GM23248 (cell line): ENCODE data around the gene CDHR5. TPM values are rescaled to one million over a fixed set of nuclear protein-coding genes. Genes with fewer than 3 reads are reported as not detected.

Experiments
- DNase-seq: peaks from one replicate; pipeline ENCODE4 v3.0.0-alpha.2; 2015
- H2AFZ ChIP-seq: fragments of 200-600 bp; sonication (generic); 2 replicates; pipeline ENCODE4 v1.6.1; 2016; ENCODE audit warnings: antibody characterized with exemption
- H3F3A ChIP-seq: fragments of 200-600 bp; sonication (generic); 2 replicates; pipeline ENCODE4 v1.6.1; 2016; ENCODE audit warnings: mild to moderate bottlenecking, antibody characterized with exemption, mixed run types; ENCODE audit not compliant: insufficient read depth
- H3K27ac ChIP-seq: fragments of 200-600 bp; sonication (generic); 2 replicates; pipeline ENCODE4 v1.5.1; 2016; ENCODE audit warnings: mild to moderate bottlenecking
- H3K27me3 ChIP-seq: fragments of 200-600 bp; sonication (generic); replicated peaks from 2 replicates; pipeline ENCODE4 v1.6.1; 2016; ENCODE audit warnings: mild to moderate bottlenecking; ENCODE audit not compliant: insufficient read depth
- H3K36me3 ChIP-seq: fragments of 200-600 bp; sonication (generic); 2 replicates; pipeline ENCODE4 v1.6.1; 2016; ENCODE audit warnings: low read depth, mild to moderate bottlenecking
- H3K4me1 ChIP-seq: fragments of 200-600 bp; sonication (generic); 2 replicates; pipeline ENCODE4 v1.6.1; 2016; ENCODE audit warnings: mild to moderate bottlenecking; ENCODE audit not compliant: insufficient read depth
- H3K4me2 ChIP-seq: fragments of 200-600 bp; sonication (generic); one replicate; pipeline ENCODE4 v1.6.1; 2016; ENCODE audit warnings: mild to moderate bottlenecking; ENCODE audit not compliant: unreplicated experiment
- H3K4me3 ChIP-seq: fragments of 200-600 bp; sonication (generic); 2 replicates; pipeline ENCODE4 v1.5.1; 2016; ENCODE audit warnings: mild to moderate bottlenecking
- H3K79me2 ChIP-seq: fragments of 200-600 bp; sonication (generic); 2 replicates; pipeline ENCODE4 v1.6.1; 2016; ENCODE audit warnings: mild to moderate bottlenecking; ENCODE audit not compliant: insufficient read depth
- H3K9ac ChIP-seq: fragments of 200-600 bp; sonication (generic); 2 replicates; pipeline ENCODE4 v1.6.1; 2016; ENCODE audit warnings: mild to moderate bottlenecking
- H3K9me2 ChIP-seq: fragments of 200-600 bp; sonication (generic); 2 replicates; pipeline ENCODE4 v1.6.1; 2016; ENCODE audit warnings: mixed run types, mild to moderate bottlenecking, moderate library complexity; ENCODE audit not compliant: insufficient read depth
- H3K9me3 ChIP-seq: fragments of 200-600 bp; sonication (generic); one replicate; pipeline ENCODE4 v1.6.1; 2017; ENCODE audit warnings: low read depth
- H4K20me1 ChIP-seq: fragments of 200-600 bp; sonication (generic); 2 replicates; pipeline ENCODE4 v1.6.0; 2016; ENCODE audit not compliant: insufficient read depth
- EZH2 ChIP-seq: fragments of 200-600 bp; sonication (generic); IDR thresholded peaks from 2 replicates; pipeline ENCODE4 v1.6.1; 2018; ENCODE audit warnings: antibody characterized with exemption, mild to moderate bottlenecking; ENCODE audit not compliant: insufficient read depth, poor library complexity, severe bottlenecking
- EZH2phosphoT487 ChIP-seq: fragments of 200-600 bp; sonication (generic); IDR thresholded peaks from 2 replicates; pipeline ENCODE4 v1.6.1; 2018; ENCODE audit warnings: antibody characterized with exemption, moderate library complexity, mild to moderate bottlenecking, low read depth; ENCODE audit not compliant: insufficient read depth
- WGBS, 2 experiments: methylation state at CpG; one replicate each; pipeline ENCODE4 v1.1.6; 2015 to 2017; ENCODE audit warnings: low lambda C conversion rate in 2 of 2, low coverage in 1 of 2; ENCODE audit errors: missing lambda C conversion rate in 2 of 2; 5-methylcytosine and 5-hydroxymethylcytosine counted together
- in situ Hi-C: fragments of 300-500 bp; cut with MboI; formaldehyde crosslinking; loops from 2 replicates; pipeline ENCODE4 v1.15.0; 2020
- polyA plus RNA-seq: library from polyadenylated mRNA; unstranded; fragments of >200 nt; fragmentation: Nextera tagmentation; extraction: Ambion mirVana; gene quantifications from 2 replicates; pipeline ENCODE4 v1.2.1, GENCODE V29; 2016
- total RNA-seq: library from RNA; depleted of rRNA; stranded (reverse); fragments of >200 nt; shearing (Covaris generic); gene quantifications from 2 replicates; pipeline ENCODE4 v1.2.3, GENCODE V29; 2014

CDHR5 gene
- total and polyA plus RNA-seq, 2 experiments from 2014 or later: not detected

DNA sequence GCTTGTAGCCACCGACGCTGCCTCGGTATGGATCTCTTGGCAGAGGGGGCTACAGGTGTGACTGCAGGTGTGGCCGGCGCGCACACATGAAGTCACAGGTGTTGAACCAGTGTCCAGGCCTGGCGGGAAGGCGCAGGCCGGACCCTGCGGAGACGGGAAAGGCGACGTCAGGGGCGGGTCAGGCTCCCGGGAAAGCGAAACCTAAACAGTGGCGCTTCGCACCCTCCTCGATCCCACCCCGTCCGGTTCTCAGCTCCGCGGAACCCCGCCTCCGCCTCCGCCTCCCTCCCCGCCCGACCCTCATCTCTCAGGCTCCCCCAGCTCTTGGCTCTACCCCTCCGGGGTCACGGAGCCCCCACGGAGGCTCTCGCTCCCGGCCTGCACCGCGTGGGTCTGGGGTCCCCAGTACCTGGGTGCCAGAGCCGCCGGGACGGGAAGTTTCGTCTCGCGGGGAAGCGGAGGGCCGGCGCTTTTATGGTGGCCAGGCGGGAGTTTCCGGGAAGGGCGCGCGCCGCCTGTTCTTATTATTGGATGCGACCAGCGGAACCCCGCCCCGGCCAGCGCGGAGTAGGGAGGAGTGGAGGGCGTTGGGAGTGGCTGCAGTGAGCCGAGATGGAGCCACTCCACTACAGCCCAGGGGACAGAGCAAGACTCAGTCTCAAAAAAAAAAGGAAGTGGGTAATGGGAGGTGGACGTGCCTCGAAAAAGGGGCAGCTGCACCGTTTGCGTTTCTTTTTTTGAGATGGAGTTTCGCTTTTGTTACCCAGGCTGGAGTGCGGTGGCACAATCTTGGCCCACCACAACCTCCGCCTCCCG, 9.0 kb downstream of the CDHR5 start, which contains the start of gene IRF7:
Gene IRF7, minus strand, starts transcription at position 447 of the 816 bp plus-strand sequence. CDS start 586 bp downstream, outside the sequence.
- Histone ChIP-seq H3K36me3 (peaks cover 1% of the 10 kb centered on the region; the same call in 1 of the 2 replicates), H3K9me2 (no peaks in the 10 kb centered on the region), H3K4me1 (no peaks in the 10 kb centered on the region), H3F3A (peaks cover 7% of the 10 kb centered on the region; the same call in 1 of the 2 replicates), H3K27ac (peak within 1 kb of the TSS; percentile 82), H3K79me2 (no peaks in the 10 kb centered on the region), H3K9ac (peak within 1 kb of the TSS; percentile 86), H4K20me1 (no peaks in the 10 kb centered on the region), H3K27me3 (no peaks in the 10 kb centered on the region), H2AFZ (peak within 1 kb of the TSS; percentile 66; the same call in 1 of the 2 replicates), H3K9me3 (no peaks in the 10 kb centered on the region), H3K4me3 (peak within 1 kb of the TSS; percentile 88), H3K4me2 (peak within 1 kb of the TSS; percentile 84)
- WGBS, 2 experiments: 4 to 5% methylated on average over 49 to 66 of the region's 66 CpGs
- in situ Hi-C loops: no loop called here
- DNase-seq: peak; percentile 98
- TF ChIP-seq EZH2phosphoT487 (no peak), EZH2 (no peak)

DNA sequence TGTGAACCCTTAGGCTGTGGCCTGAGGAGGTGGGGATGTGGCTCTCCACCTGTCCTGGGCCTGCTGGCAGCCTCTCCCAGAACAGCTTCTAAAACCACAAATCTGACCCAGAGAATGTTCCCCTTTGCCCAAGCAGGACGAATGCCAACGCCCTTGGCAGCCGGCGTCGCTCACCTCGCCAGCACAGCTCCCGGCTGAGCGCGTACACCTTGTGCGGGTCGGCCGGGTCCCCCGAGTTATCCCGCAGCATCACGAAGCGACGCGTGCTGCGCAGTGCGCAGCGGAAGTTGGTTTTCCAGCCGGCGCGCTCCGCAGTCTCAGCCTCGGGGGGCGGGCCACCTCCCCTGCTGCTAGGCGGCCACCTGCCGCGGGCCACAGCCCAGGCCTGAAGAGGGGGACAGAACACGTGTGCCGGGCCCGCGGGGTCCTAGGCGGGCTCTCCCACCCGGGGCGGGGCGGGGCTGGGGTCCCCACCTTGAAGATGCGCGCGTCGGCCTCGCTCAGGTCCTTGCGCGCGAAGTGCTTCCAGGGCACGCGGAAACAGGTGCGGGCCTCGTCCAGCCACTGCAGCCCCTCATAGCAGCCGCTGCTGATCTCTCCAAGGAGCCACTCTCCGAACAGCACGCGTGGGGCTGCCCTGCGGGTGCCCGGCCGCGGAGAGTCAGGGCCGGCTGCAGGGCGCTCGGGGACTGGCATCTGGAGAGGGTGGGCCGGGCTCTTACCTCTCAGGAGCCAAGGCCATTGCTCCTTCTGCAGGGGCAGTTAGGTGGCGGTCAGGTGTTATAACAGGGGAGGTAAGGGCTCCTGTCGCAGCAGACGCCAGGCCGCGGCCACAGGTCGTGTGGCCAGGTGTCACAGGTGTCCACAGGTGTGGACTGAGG, 9.9 kb downstream of the CDHR5 start:
- Histone ChIP-seq H3F3A (peaks cover 7% of the 10 kb centered on the region; the same call in 1 of the 2 replicates), H3K4me1 (no peaks in the 10 kb centered on the region), H3K9ac (peak overlapping the region; percentile 86), H4K20me1 (no peaks in the 10 kb centered on the region), H3K27ac (peak overlapping the region; percentile 82), H3K9me2 (no peaks in the 10 kb centered on the region), H3K36me3 (peaks cover 4% of the 10 kb centered on the region; the same call in 1 of the 2 replicates), H3K4me3 (peak overlapping the region; percentile 88), H3K9me3 (no peaks in the 10 kb centered on the region), H3K79me2 (no peaks in the 10 kb centered on the region), H3K27me3 (no peaks in the 10 kb centered on the region), H2AFZ (no peak overlapping the region), H3K4me2 (peak overlapping the region; percentile 84)
- DNase-seq: peak; percentile 44
- WGBS, 2 experiments: 34 to 55% methylated on average over 32 to 48 of the region's 68 CpGs
- in situ Hi-C loops: no loop called here
- no peak for TF ChIP-seq EZH2
- no peak for TF ChIP-seq EZH2phosphoT487

DNA sequence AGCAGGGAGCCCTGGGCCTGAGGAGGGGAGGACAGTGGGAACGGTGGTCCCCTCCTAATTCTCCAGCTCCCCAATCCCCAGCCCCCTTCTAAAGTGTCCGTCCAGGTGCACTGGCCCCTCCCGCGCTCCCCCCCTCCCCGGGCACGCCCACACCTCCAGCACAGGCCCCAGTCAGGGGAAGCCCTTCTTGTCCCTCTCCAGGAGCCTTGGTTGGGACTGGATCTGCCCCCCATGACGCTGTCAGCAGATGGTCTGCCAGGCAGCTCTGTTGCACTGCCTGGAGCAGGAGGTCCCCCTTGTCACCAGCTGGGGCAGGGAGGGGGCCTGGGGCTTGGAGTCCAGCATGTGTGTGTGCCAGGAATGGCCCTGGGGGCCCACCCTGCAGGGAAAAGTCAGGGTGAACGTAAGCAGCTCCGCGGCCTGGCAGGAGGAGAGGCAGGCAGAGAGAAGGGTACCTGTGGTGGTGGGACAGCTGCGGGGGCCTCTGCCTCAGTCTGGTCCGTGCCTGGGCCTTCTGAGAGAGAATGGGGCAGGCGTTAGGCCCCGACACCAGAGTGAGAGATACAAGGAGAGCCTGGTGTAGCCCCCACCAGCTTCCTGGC, 10.6 kb downstream of the CDHR5 start:
- H3K4me1 ChIP-seq: no peaks in the 10 kb centered on the region
- H3K27ac ChIP-seq: no peak overlapping the region
- DNase-seq: no peak
- H3K79me2 ChIP-seq: no peaks in the 10 kb centered on the region
- TF ChIP-seq EZH2: no peak
- TF ChIP-seq EZH2phosphoT487: no peak
- H3K4me2 ChIP-seq: no peak overlapping the region
- H3K9ac ChIP-seq: no peak overlapping the region
- H3K9me2 ChIP-seq: no peaks in the 10 kb centered on the region
- no peak overlapping the region for H2AFZ ChIP-seq
- H4K20me1 ChIP-seq: no peaks in the 10 kb centered on the region
- no peak overlapping the region for H3K4me3 ChIP-seq
- no peaks in the 10 kb centered on the region for H3K9me3 ChIP-seq
- in situ Hi-C loops: no loop called here
- peaks cover 7% of the 10 kb centered on the region; the same call in 1 of the 2 replicates for H3K36me3 ChIP-seq
- no peaks in the 10 kb centered on the region for H3K27me3 ChIP-seq
- 70 to 77% methylated on average over 9 to 14 of the region's 14 CpGs for WGBS, 2 experiments
- H3F3A ChIP-seq: peaks cover 7% of the 10 kb centered on the region; the same call in 1 of the 2 replicates
